ENCODE measurements around the gene FAM8A1.

GRCh38 chr6:17593246-17593645 is 6.9 kb upstream of the FAM8A1 start:
- no peak for TF ChIP-seq GABPB1 (CRISPR knock-in tag; IDR thresholded peaks at IDR 0.05)
- no peak for TF ChIP-seq ZNF567 (CRISPR knock-in tag; IDR thresholded peaks at IDR 0.05; ENCODE audit: borderline replicate concordance)
